ENCODE data around the gene PARD3B. TPM values are rescaled to one million over a fixed set of nuclear protein-coding genes. Genes with fewer than 3 reads are reported as not detected.

The PARD3B gene
- total and polyA plus RNA-seq, 2 of the 4 experiments (the other 2 are of a cell fraction) = 3.3 to 15.6 TPM

- Histone ChIP-seq H2AK9ac (replicated peaks; ENCODE audit: low read depth, low read length, poor library complexity) (no peak overlapping the region), H3K36me3 (ENCODE audit: control insufficient read depth, insufficient read depth, low read length) (no peaks in the 10 kb centered on the region), H3K18ac (ENCODE audit: low read depth, low read length) (no peak overlapping the region), H3K27me3 (ENCODE audit: control insufficient read depth, insufficient read depth, low read length) (no peaks in the 10 kb centered on the region), H3K4me1 (ENCODE audit: control insufficient read depth, insufficient read depth, low read length) (peaks cover 3% of the 10 kb centered on the region), H2BK120ac (ENCODE audit: low read depth, low read length) (no peak overlapping the region), H3K9ac (ENCODE audit: low read depth, low read length) (no peak overlapping the region), H3K23ac (ENCODE audit: low read depth, low read length) (no peak overlapping the region), H2AFZ (replicated peaks; ENCODE audit: low read length, poor library complexity) (no peak overlapping the region), H4K8ac (ENCODE audit: low read depth in 2 of 2, low read length in 2 of 2) (no peak overlapping the region), H4K20me1 (ENCODE audit: insufficient read depth, low read length) (0 out of 2 replicates have a peak, but pooled peaks cover 9% of the 10 kb centered on the region), H4K91ac (ENCODE audit: insufficient read depth, low read depth, low read length) (no peak overlapping the region), H3K56ac (ENCODE audit: extremely low read depth, insufficient read depth, low read length) (no peak overlapping the region), H2BK20ac (ENCODE audit: low read depth, low read length) (no peak overlapping the region), H3K4me2 (ENCODE audit: low read depth, low read length) (no peak overlapping the region), H3K79me1 (ENCODE audit: low read depth in 1 of 2, low read length in 2 of 2) (peaks cover 2 to 23% of the 10 kb centered on the region in 2 experiments; a peak in 3 of 4 replicates), H3K4ac (ENCODE audit: low read depth, low read length) (no peak overlapping the region), H3K27ac (ENCODE audit: insufficient read depth, low read length) (no peak overlapping the region), H2BK15ac (ENCODE audit: low read depth, low read length) (no peak overlapping the region), H3K9me3 (ENCODE audit: control insufficient read depth, insufficient read depth, low read length) (no peaks in the 10 kb centered on the region), H3K4me3 (ENCODE audit: insufficient read depth, low read depth, low read length) (no peak overlapping the region), H3K9me1 (ENCODE audit: insufficient read depth, low read length) (no peaks in the 10 kb centered on the region), H2BK5ac (ENCODE audit: low read depth, low read length, poor library complexity, severe bottlenecking) (no peak overlapping the region), H4K5ac (ENCODE audit: low read depth, low read length) (no peak overlapping the region), H2AK5ac (ENCODE audit: low read depth, low read length) (no peak overlapping the region), H3K14ac (replicated peaks; ENCODE audit: low read depth, low read length) (no peak overlapping the region)
- ATAC-seq (ENCODE audit: low read depth) (no peak), DNase-seq (no peak)
- in situ Hi-C loops (cut with MboI; ENCODE audit: low sequenced_read_pairs) = no loop called here
- BruUV-seq (replicated peaks) = no TSS peak
- intact Hi-C loops (cut with micrococcal nuclease) = no loop called here
- TF ChIP-seq CEBPB (IDR thresholded peaks at IDR 0.05; ENCODE audit: low read depth, low read length) (no peak), NFE2L2 (IDR thresholded peaks at IDR 0.05; ENCODE audit: low read depth, low read length) (no peak), BHLHE40 (IDR thresholded peaks at IDR 0.05; ENCODE audit: low read depth, low read length) (no peak), FOS (IDR thresholded peaks at IDR 0.05; ENCODE audit: low read depth, low read length) (no peak), RAD21 (IDR thresholded peaks at IDR 0.05; ENCODE audit: low read length) (no peak), POLR2A (IDR thresholded peaks at IDR 0.05; ENCODE audit: low read depth, low read length) (no peak), ELK1 (IDR thresholded peaks at IDR 0.05; ENCODE audit: borderline replicate concordance, low read depth, low read length) (no peak), SMC3 (IDR thresholded peaks at IDR 0.05; ENCODE audit: low read depth, low read length) (no peak), CTCF (conservative IDR thresholded peaks at IDR 0.05; ENCODE audit: low read depth, low read length) (no peak), RFX5 (IDR thresholded peaks at IDR 0.05; ENCODE audit: low read depth, low read length) (no peak), MAZ (IDR thresholded peaks at IDR 0.05; ENCODE audit: borderline replicate concordance, low read depth, low read length) (no peak), RCOR1 (IDR thresholded peaks at IDR 0.05; ENCODE audit: insufficient replicate concordance, low read length) (no peak)
- CTCF ChIA-PET = no interaction called here
- no CpG with 5 or more reads among the region's 1 CpG for WGBS, 2 experiments (ENCODE audit: extremely low coverage in 2 of 2, insufficient read length in 1 of 2)
- dilution Hi-C loops (cut with HindIII; ENCODE audit: low sequenced_read_pairs, unreplicated experiment) = no loop called here
- POLR2A ChIA-PET (ENCODE audit: unreplicated experiment) = no interaction called here
Observed at GRCh38 chr2:204772546-204772945, 227.3 kb downstream of the PARD3B start.
